ENCODE measurements around the gene GSG1L.

DNA sequence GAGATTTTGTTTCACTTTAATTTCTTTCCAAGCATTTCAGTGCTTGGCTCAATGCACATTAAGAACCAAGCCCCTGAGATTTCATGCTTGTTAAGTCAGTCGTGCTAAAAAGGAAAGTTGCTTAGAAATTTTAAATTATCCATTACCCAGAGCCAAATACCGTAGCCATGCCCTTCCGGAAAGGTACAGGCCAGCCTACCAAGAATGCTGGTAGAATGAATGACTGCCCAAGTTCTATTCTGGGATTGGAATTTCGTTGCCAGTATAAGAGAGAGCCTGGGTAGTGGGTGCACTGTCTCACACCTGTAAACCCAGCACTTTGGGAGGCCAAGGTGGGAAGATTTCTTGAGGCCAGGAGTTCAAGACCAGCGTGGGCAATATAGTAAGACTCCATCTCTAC lies 319.6 kb downstream of the GSG1L start:
- TF ChIP-seq, protein P1, sequence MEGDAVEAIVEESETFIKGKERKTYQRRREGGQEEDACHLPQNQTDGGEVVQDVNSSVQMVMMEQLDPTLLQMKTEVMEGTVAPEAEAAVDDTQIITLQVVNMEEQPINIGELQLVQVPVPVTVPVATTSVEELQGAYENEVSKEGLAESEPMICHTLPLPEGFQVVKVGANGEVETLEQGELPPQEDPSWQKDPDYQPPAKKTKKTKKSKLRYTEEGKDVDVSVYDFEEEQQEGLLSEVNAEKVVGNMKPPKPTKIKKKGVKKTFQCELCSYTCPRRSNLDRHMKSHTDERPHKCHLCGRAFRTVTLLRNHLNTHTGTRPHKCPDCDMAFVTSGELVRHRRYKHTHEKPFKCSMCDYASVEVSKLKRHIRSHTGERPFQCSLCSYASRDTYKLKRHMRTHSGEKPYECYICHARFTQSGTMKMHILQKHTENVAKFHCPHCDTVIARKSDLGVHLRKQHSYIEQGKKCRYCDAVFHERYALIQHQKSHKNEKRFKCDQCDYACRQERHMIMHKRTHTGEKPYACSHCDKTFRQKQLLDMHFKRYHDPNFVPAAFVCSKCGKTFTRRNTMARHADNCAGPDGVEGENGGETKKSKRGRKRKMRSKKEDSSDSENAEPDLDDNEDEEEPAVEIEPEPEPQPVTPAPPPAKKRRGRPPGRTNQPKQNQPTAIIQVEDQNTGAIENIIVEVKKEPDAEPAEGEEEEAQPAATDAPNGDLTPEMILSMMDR (IDR thresholded peaks at IDR 0.05), result no peak
- no peak for TF ChIP-seq POLR2A (IDR thresholded peaks at IDR 0.05)
